ENCODE data around the gene DDX10. TPM values are rescaled to one million over a fixed set of nuclear protein-coding genes. Genes with fewer than 3 reads are reported as not detected.

DDX10 gene
- total and polyA plus RNA-seq, 7 donors, result 10.0 to 18.0 (median 11.4) TPM

DNA sequence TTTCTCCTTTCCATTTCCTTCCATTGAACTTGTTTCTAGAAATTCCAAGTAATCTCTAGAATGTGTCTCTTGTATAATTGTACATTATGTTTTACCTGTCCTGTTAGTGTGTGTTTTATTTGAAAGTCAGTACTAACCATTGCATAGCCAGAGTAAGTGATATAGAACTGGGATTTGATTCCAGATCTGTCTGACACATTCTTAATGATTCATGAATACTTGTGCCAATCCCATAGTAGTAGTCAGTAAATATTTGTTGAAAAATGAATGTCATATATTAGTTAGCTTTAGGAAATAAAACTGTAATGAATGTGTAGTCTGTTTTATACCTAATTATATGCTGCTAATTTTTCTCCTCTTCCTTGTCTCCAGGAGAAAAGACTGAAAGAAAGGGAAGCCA is 186.9 kb downstream of the DDX10 start:
- Histone ChIP-seq H3K36me3 (ENCODE audit: insufficient read depth in 1 of 2, low read depth in 1 of 2) (no peaks in the 10 kb centered on the region), H3K4me3 (no peak overlapping the region), H3K27me3 (ENCODE audit: insufficient read depth in 3 of 3, low read length in 2 of 3) (no peaks in the 10 kb centered on the region), H3K4me1 (peaks cover 27% of the 10 kb centered on the region), H3K9me3 (no peaks in the 10 kb centered on the region), H3K27ac (no peak overlapping the region)
- DNase-seq (no peak), ATAC-seq (no peak)
- TF ChIP-seq, protein P1, sequence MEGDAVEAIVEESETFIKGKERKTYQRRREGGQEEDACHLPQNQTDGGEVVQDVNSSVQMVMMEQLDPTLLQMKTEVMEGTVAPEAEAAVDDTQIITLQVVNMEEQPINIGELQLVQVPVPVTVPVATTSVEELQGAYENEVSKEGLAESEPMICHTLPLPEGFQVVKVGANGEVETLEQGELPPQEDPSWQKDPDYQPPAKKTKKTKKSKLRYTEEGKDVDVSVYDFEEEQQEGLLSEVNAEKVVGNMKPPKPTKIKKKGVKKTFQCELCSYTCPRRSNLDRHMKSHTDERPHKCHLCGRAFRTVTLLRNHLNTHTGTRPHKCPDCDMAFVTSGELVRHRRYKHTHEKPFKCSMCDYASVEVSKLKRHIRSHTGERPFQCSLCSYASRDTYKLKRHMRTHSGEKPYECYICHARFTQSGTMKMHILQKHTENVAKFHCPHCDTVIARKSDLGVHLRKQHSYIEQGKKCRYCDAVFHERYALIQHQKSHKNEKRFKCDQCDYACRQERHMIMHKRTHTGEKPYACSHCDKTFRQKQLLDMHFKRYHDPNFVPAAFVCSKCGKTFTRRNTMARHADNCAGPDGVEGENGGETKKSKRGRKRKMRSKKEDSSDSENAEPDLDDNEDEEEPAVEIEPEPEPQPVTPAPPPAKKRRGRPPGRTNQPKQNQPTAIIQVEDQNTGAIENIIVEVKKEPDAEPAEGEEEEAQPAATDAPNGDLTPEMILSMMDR (IDR thresholded peaks at IDR 0.05), result no peak
- intact Hi-C loops (cut with DNase I), result no loop called here

DNA sequence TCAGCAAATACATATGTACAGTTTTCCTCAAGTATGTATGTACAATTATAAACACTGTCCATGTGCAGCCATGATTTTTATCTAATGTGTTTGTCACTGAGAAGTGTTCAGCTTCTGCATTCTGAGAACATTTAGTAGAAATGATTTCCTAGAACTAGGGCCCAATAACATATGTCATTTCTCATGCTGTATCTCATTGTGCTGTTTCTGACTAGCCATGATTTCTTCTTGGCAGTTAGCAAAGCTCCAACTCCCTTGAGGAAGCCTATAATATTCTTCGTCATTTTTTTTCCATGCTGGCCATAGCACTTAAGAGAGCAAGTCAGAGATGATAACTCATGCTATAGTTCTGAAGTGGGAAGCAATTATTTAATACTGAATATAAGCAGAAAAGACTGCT is 187.8 kb downstream of the DDX10 start:
- intact Hi-C loops (cut with DNase I), result no loop called here
- H3K27ac ChIP-seq, result no peak overlapping the region
- H3K9me3 ChIP-seq, result no peaks in the 10 kb centered on the region
- ATAC-seq (no peak), DNase-seq (no peak)
- WGBS, 3 donors, result 19 to 53% (median 20%) methylated on average over 1 of the region's 1 CpG
- TF ChIP-seq, protein P1 (IDR thresholded peaks at IDR 0.05), result no peak
- no peaks in the 10 kb centered on the region for H3K27me3 ChIP-seq (ENCODE audit: insufficient read depth in 3 of 3, low read length in 2 of 3)
- peak overlapping the region; percentile 45 for H3K4me3 ChIP-seq
- peaks cover 27% of the 10 kb centered on the region for H3K4me1 ChIP-seq
- no peaks in the 10 kb centered on the region for H3K36me3 ChIP-seq (ENCODE audit: insufficient read depth in 1 of 2, low read depth in 1 of 2)

DNA sequence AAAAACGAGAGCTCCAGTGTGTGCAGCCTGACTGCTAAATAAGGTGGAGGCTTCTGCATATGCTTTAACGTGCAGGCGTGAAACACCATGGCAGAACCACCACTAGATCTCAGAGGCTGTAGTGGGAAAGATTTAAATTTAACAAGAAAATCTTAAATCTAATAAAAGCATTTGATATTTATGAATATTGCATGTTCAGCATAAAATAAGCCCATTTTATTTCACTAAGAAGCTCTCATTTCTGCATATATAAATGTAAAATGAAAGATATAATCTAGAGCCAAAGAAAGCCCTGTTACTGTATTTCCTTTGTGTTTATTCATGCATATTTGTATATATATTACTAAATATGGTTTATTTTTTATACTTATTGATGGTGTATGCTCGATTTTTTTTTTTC is 188.3 kb downstream of the DDX10 start:
- ATAC-seq (no peak), DNase-seq (no peak)
- Histone ChIP-seq H3K27me3 (ENCODE audit: insufficient read depth in 3 of 3, low read length in 2 of 3) (no peaks in the 10 kb centered on the region), H3K9me3 (no peaks in the 10 kb centered on the region), H3K4me3 (peak overlapping the region; percentile 45), H3K4me1 (peaks cover 27% of the 10 kb centered on the region), H3K36me3 (ENCODE audit: insufficient read depth in 1 of 2, low read depth in 1 of 2) (no peaks in the 10 kb centered on the region), H3K27ac (peak overlapping the region; percentile 71)
- intact Hi-C loops (cut with DNase I), result no loop called here
- TF ChIP-seq, protein P1 (IDR thresholded peaks at IDR 0.05), result no peak
- 58 to 73% (median 63%) methylated on average over 4 of the region's 4 CpGs for WGBS, 3 donors

DNA sequence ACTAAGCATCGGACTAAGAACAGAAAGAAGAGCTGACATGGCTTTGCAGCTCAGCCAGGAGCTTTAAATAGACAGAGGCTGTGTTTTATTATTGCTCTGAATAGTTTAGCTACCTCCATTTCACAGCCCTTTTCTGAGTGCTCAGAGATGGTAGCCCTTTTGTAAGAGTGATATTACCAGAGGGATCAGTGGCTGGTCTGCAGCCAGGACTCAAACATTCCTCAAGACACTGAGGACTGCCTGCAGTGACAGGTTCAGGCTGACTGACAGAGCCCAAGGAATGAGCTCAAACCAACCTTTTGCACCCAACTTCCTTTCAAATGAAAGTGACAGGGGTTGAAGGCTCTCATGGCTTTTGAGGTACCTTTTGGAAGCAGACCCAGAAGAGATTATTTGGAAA is 189.0 kb downstream of the DDX10 start:
- Histone ChIP-seq H3K27me3 (ENCODE audit: insufficient read depth in 3 of 3, low read length in 2 of 3) (no peaks in the 10 kb centered on the region), H3K9me3 (no peaks in the 10 kb centered on the region), H3K36me3 (ENCODE audit: insufficient read depth in 1 of 2, low read depth in 1 of 2) (no peaks in the 10 kb centered on the region), H3K27ac (peak overlapping the region; percentile 71), H3K4me3 (peak overlapping the region; percentile 45), H3K4me1 (peaks cover 27% of the 10 kb centered on the region)
- TF ChIP-seq, protein P1 (IDR thresholded peaks at IDR 0.05), result no peak
- ATAC-seq (peak; percentile 80 to 96 (median 86)), DNase-seq (no peak)
- intact Hi-C loops (cut with DNase I), result no loop called here
- WGBS, 3 donors, result 4 to 12% (median 4%) methylated on average over 1 of the region's 1 CpG

DNA sequence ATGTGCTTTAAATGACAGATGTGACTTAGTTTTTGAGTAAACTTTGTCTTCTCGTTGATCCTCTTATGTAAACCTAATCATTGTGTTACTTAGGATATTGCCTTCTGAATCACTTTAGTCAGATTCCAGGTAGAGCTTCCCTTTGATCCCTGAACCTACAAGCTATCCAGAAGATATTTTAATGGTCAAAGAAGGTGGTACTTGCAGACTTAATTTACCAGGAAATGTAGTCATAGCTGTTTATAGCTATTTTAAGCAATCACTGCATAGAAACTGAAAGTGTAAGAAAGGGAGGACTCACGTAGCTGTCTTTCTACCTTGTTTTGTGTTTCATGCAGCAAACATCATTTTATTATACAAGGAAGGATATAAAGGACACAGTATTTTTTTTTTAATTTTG is 189.5 kb downstream of the DDX10 start:
- peak overlapping the region; percentile 71 for H3K27ac ChIP-seq
- TF ChIP-seq, protein P1 (IDR thresholded peaks at IDR 0.05), result no peak
- 17 to 54% (median 17%) methylated on average over 2 of the region's 2 CpGs for WGBS, 3 donors

More for the DNA sequence above, 189.5 kb downstream of the DDX10 start:
- intact Hi-C loops (cut with DNase I), result no loop called here
- no peaks in the 10 kb centered on the region for H3K27me3 ChIP-seq (ENCODE audit: insufficient read depth in 3 of 3, low read length in 2 of 3)
- DNase-seq, result no peak
- peak in 3 of 4 donors; percentile 51 to 79 (median 54) for ATAC-seq
- no peaks in the 10 kb centered on the region for H3K9me3 ChIP-seq
- H3K4me3 ChIP-seq, result peak overlapping the region; percentile 45
- H3K36me3 ChIP-seq (ENCODE audit: insufficient read depth in 1 of 2, low read depth in 1 of 2), result no peaks in the 10 kb centered on the region
- peaks cover 27% of the 10 kb centered on the region for H3K4me1 ChIP-seq

All from psoas muscle (tissue), 8 donors.